H1 (cell line): Measurements from ENCODE around the gene ARHGAP22. TPM values are rescaled to one million over a fixed set of nuclear protein-coding genes. Genes with fewer than 3 reads are reported as not detected.

Experiments used
- CTCF ChIA-PET: fragments of 300-600 bp; sonication (Branson Sonifier 250); formaldehyde crosslinking; loops from one replicate; lab custom pipeline; 2021; ENCODE audit not compliant: partially characterized antibody; lab: Charles Lee
- POLR2A ChIA-PET: fragments of 300-600 bp; sonication (Branson Sonifier 250); formaldehyde crosslinking; loops from one replicate; lab custom pipeline; 2021; ENCODE audit warnings: inconsistent platforms; ENCODE audit not compliant: partially characterized antibody; lab: Charles Lee
- DNase-seq, 2 experiments: peaks; one replicate each; pipeline versions ENCODE4 v3.0.0 to v3.0.0-alpha.2; 2010 to 2022; ENCODE audit warnings: low spot score in 2 of 2, low read depth in 1 of 2, mixed read lengths in 1 of 2
- FAIRE-seq: peaks from 2 replicates; lab custom pipeline; 2011; peaks lifted over from hg19 to GRCh38; lab: Jason Lieb, UNC
- H2AFZ ChIP-seq: 2 replicates; pipeline ENCODE4 v1.8.1; 2012; ENCODE audit warnings: low read length, inconsistent platforms
- H2AK5ac ChIP-seq: 2 replicates; pipeline ENCODE4 v1.6.1; 2013; ENCODE audit warnings: low read depth, low read length
- H2BK120ac ChIP-seq: replicated peaks from 2 replicates; pipeline ENCODE3; 2013; ENCODE audit warnings: low read depth, low read length, inconsistent platforms
- H2BK12ac ChIP-seq: 2 replicates; pipeline ENCODE4 v1.6.1; 2013; ENCODE audit warnings: low read depth, low read length
- H2BK15ac ChIP-seq: 2 replicates; pipeline ENCODE4 v1.6.1; 2013; ENCODE audit warnings: low read length
- H2BK20ac ChIP-seq: 2 replicates; pipeline ENCODE4 v1.6.1; 2013; ENCODE audit warnings: low read length
- H2BK5ac ChIP-seq: 2 replicates; pipeline ENCODE4 v1.6.1; 2013; ENCODE audit warnings: low read depth, low read length
- H3K14ac ChIP-seq: 2 replicates; pipeline ENCODE4 v1.6.1; 2013; ENCODE audit warnings: inconsistent platforms; ENCODE audit not compliant: insufficient read length
- H3K18ac ChIP-seq: 2 replicates; pipeline ENCODE4 v1.6.1; 2013; ENCODE audit warnings: low read length; ENCODE audit errors: extremely low read depth
- H3K23ac ChIP-seq: 2 replicates; pipeline ENCODE4 v1.6.1; 2013; ENCODE audit warnings: inconsistent platforms; ENCODE audit not compliant: insufficient read length
- H3K23me2 ChIP-seq: 2 replicates; pipeline ENCODE4 v1.6.1; 2013; ENCODE audit warnings: low read depth, low read length
- H3K27ac ChIP-seq: 2 replicates; pipeline ENCODE4 v1.6.1; 2011; ENCODE audit warnings: low read depth, low read length, inconsistent platforms
- H3K27me3 ChIP-seq, 4 experiments: replicated peaks in 1 of 4; 1 replicate in 1 of 4; 2 replicates in 3 of 4; pipeline versions ENCODE4 v1.6.1 to v1.8.1; 2011 to 2013; ENCODE audit warnings: low read length in 3 of 4, mild to moderate bottlenecking in 3 of 4, inconsistent platforms in 2 of 4, mixed read lengths in 2 of 4, moderate library complexity in 1 of 4; ENCODE audit not compliant: control insufficient read depth in 3 of 4, insufficient read depth in 3 of 4; ENCODE audit errors: extremely low read depth in 1 of 4
- H3K36me3 ChIP-seq, 4 experiments: 2 replicates each; pipeline versions ENCODE4 v1.6.1 to v1.8.1; 2011 to 2013; ENCODE audit warnings: mild to moderate bottlenecking in 4 of 4, low read length in 3 of 4, moderate library complexity in 2 of 4, control low read depth in 1 of 4, inconsistent platforms in 1 of 4; ENCODE audit not compliant: insufficient read depth in 4 of 4, control insufficient read depth in 2 of 4
- H3K4ac ChIP-seq: replicated peaks from 2 replicates; pipeline ENCODE3; 2013; ENCODE audit warnings: low read length, low read depth, mixed read lengths, inconsistent platforms; ENCODE audit not compliant: insufficient read length
- H3K4me1 ChIP-seq, 4 experiments: replicated peaks in 1 of 4; 1 replicate in 1 of 4; 2 replicates in 3 of 4; pipeline versions ENCODE4 v1.6.1 to v1.8.1; 2011 to 2013; ENCODE audit warnings: low read length in 3 of 4, inconsistent platforms in 2 of 4, mixed read lengths in 1 of 4; ENCODE audit not compliant: insufficient read depth in 4 of 4, control insufficient read depth in 3 of 4
- H3K4me2 ChIP-seq, 2 experiments: 2 replicates each; pipeline versions ENCODE4 v1.6.1 to v1.8.1; 2011 to 2013; ENCODE audit warnings: low read depth in 2 of 2, low read length in 2 of 2, control low read depth in 1 of 2, inconsistent platforms in 1 of 2, mild to moderate bottlenecking in 1 of 2; ENCODE audit not compliant: insufficient read depth in 1 of 2
- H3K4me3 ChIP-seq, 4 experiments: fragments of 200-600, 300-600 bp in 1 of 4; sonication (generic), shearing (Covaris generic), sonication (Bioruptor Twin) in 1 of 4; 2 replicates each; pipeline versions ENCODE4 v1.5.1 to v1.8.1; 2011 to 2016; ENCODE audit warnings: low read length in 4 of 4, low read depth in 3 of 4, control low read depth in 2 of 4, inconsistent platforms in 2 of 4, mild to moderate bottlenecking in 2 of 4, mixed read lengths in 1 of 4, moderate library complexity in 1 of 4; ENCODE audit not compliant: insufficient read depth in 2 of 4; ENCODE audit errors: extremely low read depth in 1 of 4
- H3K56ac ChIP-seq: replicated peaks from 2 replicates; pipeline ENCODE3; 2013; ENCODE audit warnings: low read depth, mild to moderate bottlenecking, mixed read lengths, low read length, inconsistent platforms; ENCODE audit not compliant: insufficient read length
- H3K79me1 ChIP-seq: 2 replicates; pipeline ENCODE4 v1.6.1; 2013; ENCODE audit warnings: low read depth, low read length, control low read depth
- H3K79me2 ChIP-seq, 2 experiments: 2 replicates each; pipeline versions ENCODE4 v1.6.1 to v1.8.1; 2012 to 2013; ENCODE audit warnings: low read length in 2 of 2, mild to moderate bottlenecking in 2 of 2, inconsistent platforms in 1 of 2; ENCODE audit not compliant: insufficient read depth in 2 of 2, control insufficient read depth in 1 of 2
- H3K9ac ChIP-seq, 4 experiments: replicated peaks in 1 of 4; 1 replicate in 1 of 4; 2 replicates in 3 of 4; pipeline versions ENCODE4 v1.6.1 to v1.8.1; 2011 to 2013; ENCODE audit warnings: low read depth in 3 of 4, low read length in 3 of 4, control low read depth in 2 of 4, mild to moderate bottlenecking in 2 of 4, moderate library complexity in 2 of 4, inconsistent platforms in 1 of 4; ENCODE audit errors: extremely low read depth in 1 of 4
- H3K9me3 ChIP-seq, 2 experiments: 2 replicates each; pipeline versions ENCODE4 v1.6.1 to v1.8.1; 2012 to 2013; ENCODE audit warnings: mild to moderate bottlenecking in 2 of 2, moderate library complexity in 2 of 2, control low read depth in 1 of 2, inconsistent platforms in 1 of 2, low read depth in 1 of 2, low read length in 1 of 2, mixed read lengths in 1 of 2; ENCODE audit not compliant: insufficient read depth in 2 of 2
- H4K20me1 ChIP-seq, 2 experiments: replicated peaks in 1 of 2; 2 replicates each; pipeline versions ENCODE3 to v1.8.1; 2011 to 2013; ENCODE audit warnings: inconsistent platforms in 2 of 2, low read length in 2 of 2, mild to moderate bottlenecking in 1 of 2; ENCODE audit not compliant: insufficient read depth in 2 of 2, control insufficient read depth in 1 of 2
- H4K5ac ChIP-seq: 2 replicates; pipeline ENCODE4 v1.6.1; 2013; ENCODE audit warnings: low read length, low read depth, mixed read lengths, inconsistent platforms; ENCODE audit not compliant: insufficient read length
- H4K8ac ChIP-seq: 2 replicates; pipeline ENCODE4 v1.8.0; 2013; ENCODE audit warnings: mild to moderate bottlenecking, moderate library complexity, low read length, inconsistent platforms; ENCODE audit not compliant: insufficient read depth; ENCODE audit errors: extremely low read depth
- H4K91ac ChIP-seq: replicated peaks from 2 replicates; pipeline ENCODE3; 2013; ENCODE audit warnings: low read length, mixed read lengths, inconsistent platforms; ENCODE audit not compliant: insufficient read length
- KDM1A ChIP-seq: fragments of 200-600, 300-600 bp; sonication (generic); IDR thresholded peaks from 2 replicates; pipeline ENCODE4 v1.7.1; 2016; ENCODE audit warnings: mild to moderate bottlenecking, low read length, borderline replicate concordance
- SIX5 ChIP-seq: IDR thresholded peaks from 2 replicates; pipeline ENCODE4 v1.6.1; 2011; ENCODE audit warnings: mild to moderate bottlenecking, low read depth, low read length
- WGBS, 2 experiments: shearing (Covaris generic) in 1 of 2; methylation state at CpG; one replicate each; pipeline versions ENCODE4 v1.1.6 to v1.1.7; 2013 to 2015; ENCODE audit warnings: low lambda C conversion rate in 2 of 2, mixed read lengths in 2 of 2, inconsistent platforms in 1 of 2, low coverage in 1 of 2, missing lambda C conversion rate in 1 of 2; ENCODE audit not compliant: insufficient replicate concordance in 2 of 2, insufficient coverage in 1 of 2, insufficient read length in 1 of 2; ENCODE audit errors: extremely low coverage in 1 of 2, missing lambda C conversion rate in 1 of 2; 5-methylcytosine and 5-hydroxymethylcytosine counted together
- polyA plus RNA-seq, 7 experiments: library from polyadenylated mRNA; depleted of rRNA in 3 of 7; stranded (reverse) in 5 of 7; unstranded in 2 of 7; fragments of >200 nt in 5 of 7; fragments of 200-250 nt in 2 of 7; gene quantifications; 1 replicate in 5 of 7; 2 replicates in 1 of 7; 4 replicates in 1 of 7; pipeline versions ENCODE4 v1.2.1 to v1.2.3, GENCODE V29; 2011 to 2013; ENCODE audit warnings: missing spikeins in 2 of 7, mixed read lengths in 2 of 7
- total RNA-seq: library from RNA; stranded (reverse); fragmentation: NEBNext Ultra II Directional; extraction: Animal tissue kit (Norgen Biotek cat#: 25700); gene quantifications from 2 replicates; pipeline ENCODE4 v1.2.1, GENCODE V29; 2021

Gene ARHGAP22
- total and polyA plus RNA-seq, 2 of the 8 experiments (the other 6 are each of a cell fraction or from before 2014, with no cell fraction given), result 3.6 to 11.2 TPM

DNA sequence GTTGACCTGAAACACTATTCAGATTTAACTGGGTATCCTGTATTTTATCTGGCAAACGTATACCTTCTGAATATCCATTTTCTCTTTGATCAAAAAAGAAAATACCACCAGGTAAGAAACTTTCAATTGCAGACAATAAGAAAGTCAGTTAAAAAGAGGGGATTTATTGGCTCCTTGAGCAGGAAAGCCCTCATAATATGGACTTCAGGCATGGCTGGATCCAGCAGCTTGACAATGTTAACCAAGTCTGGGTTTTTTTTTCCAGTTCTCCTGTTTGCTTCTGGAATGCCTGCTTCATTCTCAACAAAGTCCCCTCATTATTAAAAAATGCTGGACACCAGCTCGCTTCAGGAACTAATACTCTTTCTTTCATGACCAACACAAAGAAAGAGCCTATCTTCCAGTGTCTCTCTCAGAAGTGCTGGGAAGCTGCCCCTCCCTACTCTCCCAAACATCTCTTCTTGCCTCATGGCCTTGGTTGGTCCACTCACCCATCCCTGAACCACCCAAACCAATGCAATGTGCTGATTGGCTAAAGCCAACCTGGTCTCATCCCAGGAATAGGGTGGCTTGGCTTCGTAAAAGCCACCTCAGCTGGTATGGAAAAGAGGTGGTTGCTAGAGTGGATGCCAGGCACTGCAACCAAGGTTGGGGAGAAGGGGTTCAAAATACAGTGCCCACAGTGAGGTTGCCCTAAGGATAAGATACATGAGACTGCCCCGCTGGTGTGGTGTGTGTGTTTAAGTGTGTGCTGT lies 49.2 kb upstream of the ARHGAP22 start:
- ChIA-PET CTCF (interaction anchor here (1.1 to 6.7 kb wide), 4 partner anchors 46 to 208 kb away, joined by 3 to 105 read pairs (median 72); no protein-coding TSS in a partner anchor), POLR2A (no interaction called here)
- Histone ChIP-seq H3K36me3 (no peaks in the 10 kb centered on the region), H3K23me2 (no peaks in the 10 kb centered on the region; the same call in 1 of the 2 replicates), H3K79me2 (no peaks in the 10 kb centered on the region), H2AK5ac (no peak overlapping the region), H2BK120ac (no peak overlapping the region), H3K79me1 (no peaks in the 10 kb centered on the region), H4K8ac (peak overlapping the region; percentile 6; the same call in 1 of the 2 replicates), H2AFZ (no peak overlapping the region), H3K9ac (no peak overlapping the region), H3K27me3 (peaks cover 0 to 20% (median 9%) of the 10 kb centered on the region in 4 experiments; a peak in 5 of 7 replicates), H3K18ac (no peak overlapping the region), H3K9me3 (no peaks in the 10 kb centered on the region), H4K91ac (no peak overlapping the region), H4K5ac (no peak overlapping the region), H2BK12ac (no peak overlapping the region), H3K4me3 (no peak overlapping the region), H3K4ac (no peak overlapping the region), H2BK20ac (no peak overlapping the region), H4K20me1 (no peaks in the 10 kb centered on the region), H2BK15ac (no peak overlapping the region), H3K27ac (no peak overlapping the region), H3K4me1 (peaks cover 0 to 12% (median 5%) of the 10 kb centered on the region in 4 experiments; a peak in 5 of 7 replicates), H3K56ac (no peak overlapping the region), H2BK5ac (no peak overlapping the region), H3K14ac (no peak overlapping the region), H3K4me2 (no peak overlapping the region), H3K23ac (no peak overlapping the region)
- TF ChIP-seq SIX5, result no peak
- TF ChIP-seq KDM1A, result 0 out of 2 replicates have a peak, but pooled peaks have one; percentile 9
- 86% methylated on average over 4 of the region's 4 CpGs; no CpG with 5 or more reads in 1 of the 2 experiments for WGBS, 2 experiments
- DNase-seq (no peak), FAIRE-seq (no peak)
